NCI-H1436 treated with DMSO at 0.1 percent for 48 hours (cell line): ENCODE data around the gene TGFBRAP1.
A peak's percentile ranks its signal among the peaks of the same experiment; 100 is the strongest.
"Not testable (repeated sequence)": the region's sequence is repeated elsewhere in the genome, so short reads cannot be mapped to it uniquely, and the experiment has no call there.

Source experiments
- DNase-seq: peaks from one replicate; lab custom pipeline; 2025; lab: John Stamatoyannopoulos, UW

The TGFBRAP1 gene

GRCh38 chr2:105358593-105358992, 29.1 kb upstream of the TGFBRAP1 start:
- DNase-seq = no peak

DNA sequence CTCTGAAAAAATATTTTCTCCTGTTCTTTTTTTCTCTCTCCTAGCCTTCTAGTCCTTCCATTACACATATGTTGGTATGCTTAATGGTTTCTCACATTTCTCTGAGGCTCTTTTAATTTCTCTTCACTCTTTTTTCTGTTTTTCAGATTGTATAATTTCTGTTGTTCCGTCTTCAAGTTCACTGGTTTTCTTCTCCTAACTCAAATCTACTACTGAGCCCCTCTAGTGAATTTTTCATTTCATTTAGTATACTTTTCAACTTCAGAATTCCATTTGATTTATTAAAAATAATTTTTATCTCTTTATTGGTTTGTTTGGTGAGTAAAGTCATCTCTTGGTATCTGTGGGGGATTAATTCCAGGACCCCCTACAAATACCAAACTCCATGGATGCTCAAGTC, 27.6 kb upstream of the TGFBRAP1 start:
- no peak for DNase-seq

DNA sequence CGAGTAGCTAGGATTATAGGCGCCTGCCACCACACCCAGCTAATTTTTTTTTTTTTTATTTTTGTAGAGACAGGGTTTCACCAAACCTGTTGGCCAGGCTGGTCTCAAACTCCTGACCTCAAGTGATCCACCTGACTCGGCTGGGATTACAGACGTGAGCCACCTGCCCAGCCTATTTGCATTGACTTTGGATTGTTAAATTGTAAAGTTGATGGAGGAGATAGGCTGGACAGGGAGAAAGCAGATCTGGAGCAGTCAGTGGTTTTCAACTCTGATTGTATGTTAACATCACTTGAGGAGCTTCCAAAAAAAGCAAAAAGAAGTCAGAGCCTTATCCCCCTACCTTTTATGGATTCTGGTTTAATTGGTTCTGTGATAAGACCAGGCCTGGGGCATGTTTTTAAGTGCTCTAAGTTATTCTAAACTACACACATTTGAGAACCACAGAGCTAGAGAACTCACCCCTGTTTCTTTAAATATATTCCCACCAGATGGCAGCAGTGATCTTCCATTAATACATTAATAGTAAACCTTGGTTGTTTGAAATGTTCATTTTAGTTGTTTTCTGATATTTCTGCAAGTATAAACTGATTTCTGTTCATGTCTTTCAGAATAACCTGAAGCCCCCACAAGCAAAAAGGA, 15.3 kb upstream of the TGFBRAP1 start:
- DNase-seq = no peak

DNA sequence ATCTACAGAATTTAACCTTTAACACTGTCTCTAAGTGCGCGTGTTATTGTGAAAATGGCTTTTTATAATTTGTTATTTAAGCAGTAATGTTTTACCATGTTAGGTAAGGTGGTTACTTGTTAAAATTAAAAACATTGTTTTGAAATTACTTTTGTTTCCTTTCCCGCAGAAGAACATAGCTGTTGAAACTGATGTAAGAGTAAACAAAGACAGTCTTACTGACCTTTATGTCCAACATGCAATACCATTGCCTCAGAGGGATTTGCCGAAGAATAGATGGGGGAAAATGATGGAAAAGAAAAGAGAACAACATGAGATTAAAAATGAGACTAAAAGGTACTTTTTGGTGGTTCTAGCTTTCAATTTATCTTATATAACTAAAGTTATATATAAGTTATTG, 9.9 kb upstream of the TGFBRAP1 start:
- DNase-seq = no peak

DNA sequence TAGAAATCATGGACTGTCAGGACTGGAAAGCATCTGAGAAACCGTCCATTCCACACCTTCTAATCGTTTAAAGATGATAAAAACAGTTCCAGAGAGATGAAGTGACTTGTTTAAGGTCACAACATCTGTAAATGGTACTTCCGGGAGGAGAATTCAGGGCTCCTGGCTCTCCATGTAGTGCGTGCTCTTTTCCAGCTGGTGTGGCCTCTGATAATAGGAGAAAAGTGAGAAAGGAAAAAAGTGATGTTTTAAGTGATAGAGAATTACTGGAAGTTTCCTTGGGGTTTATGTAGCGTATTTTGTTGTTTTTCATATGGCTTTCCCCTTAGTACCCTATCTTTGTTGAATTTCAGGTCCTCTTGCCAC, 8.5 kb upstream of the TGFBRAP1 start:
- DNase-seq = no peak

DNA sequence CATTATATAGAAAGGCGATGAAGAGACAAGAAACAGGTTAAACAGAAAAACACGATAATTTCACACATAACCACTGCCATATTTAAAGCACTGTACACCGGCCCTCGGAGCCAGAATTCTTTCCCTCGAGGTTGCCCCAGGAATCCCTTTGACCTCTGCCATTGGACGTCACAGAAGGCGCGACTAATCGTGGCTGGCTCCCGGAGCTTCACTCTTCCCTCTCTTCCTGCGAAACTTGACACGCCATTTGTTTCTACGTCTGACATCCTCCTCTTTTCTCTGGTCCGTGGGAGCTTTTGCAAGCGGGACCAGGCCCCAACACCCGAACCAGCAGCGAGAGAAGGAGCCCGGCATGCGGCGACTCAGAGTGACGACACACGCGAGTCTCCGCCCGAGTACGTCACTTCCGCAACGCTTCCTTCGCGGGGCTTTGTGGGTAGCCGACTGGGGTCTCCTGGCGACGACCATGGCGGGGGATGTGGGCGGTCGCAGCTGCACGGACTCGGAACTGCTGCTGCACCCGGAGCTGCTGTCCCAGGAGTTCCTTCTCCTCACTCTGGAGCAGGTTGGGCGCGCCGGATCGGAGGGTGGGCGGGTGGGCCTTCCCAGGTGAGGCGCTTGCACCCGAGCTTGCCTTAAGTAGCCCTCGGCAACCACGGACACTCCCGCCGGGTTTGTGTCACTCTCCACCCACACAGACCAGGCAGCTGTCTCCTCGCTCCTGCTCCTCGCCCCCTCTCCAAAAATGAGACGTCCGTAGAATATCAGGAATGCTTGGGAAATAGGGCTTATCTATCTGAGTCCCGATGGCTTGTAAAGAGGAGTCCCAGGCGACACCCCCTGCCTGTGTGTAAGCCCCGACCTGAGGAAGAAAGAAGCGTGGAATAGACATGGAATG, 7.8 kb upstream of the TGFBRAP1 start, which contains the start of gene C2orf49:
TSS of gene C2orf49 (plus strand) at position 419 of the 898 bp plus-strand sequence. CDS start at position 467, 48 bp downstream.
- DNase-seq = peak; percentile 55

- DNase-seq = no peak
These were observed 7.2 kb upstream of the TGFBRAP1 start for GRCh38 chr2:105336786-105337121.

GRCh38 chr2:105335469-105335868, 5.9 kb upstream of the TGFBRAP1 start:
- DNase-seq = no peak

- no peak for DNase-seq
These were observed 4.7 kb upstream of the TGFBRAP1 start for GRCh38 chr2:105334211-105334610.

DNA sequence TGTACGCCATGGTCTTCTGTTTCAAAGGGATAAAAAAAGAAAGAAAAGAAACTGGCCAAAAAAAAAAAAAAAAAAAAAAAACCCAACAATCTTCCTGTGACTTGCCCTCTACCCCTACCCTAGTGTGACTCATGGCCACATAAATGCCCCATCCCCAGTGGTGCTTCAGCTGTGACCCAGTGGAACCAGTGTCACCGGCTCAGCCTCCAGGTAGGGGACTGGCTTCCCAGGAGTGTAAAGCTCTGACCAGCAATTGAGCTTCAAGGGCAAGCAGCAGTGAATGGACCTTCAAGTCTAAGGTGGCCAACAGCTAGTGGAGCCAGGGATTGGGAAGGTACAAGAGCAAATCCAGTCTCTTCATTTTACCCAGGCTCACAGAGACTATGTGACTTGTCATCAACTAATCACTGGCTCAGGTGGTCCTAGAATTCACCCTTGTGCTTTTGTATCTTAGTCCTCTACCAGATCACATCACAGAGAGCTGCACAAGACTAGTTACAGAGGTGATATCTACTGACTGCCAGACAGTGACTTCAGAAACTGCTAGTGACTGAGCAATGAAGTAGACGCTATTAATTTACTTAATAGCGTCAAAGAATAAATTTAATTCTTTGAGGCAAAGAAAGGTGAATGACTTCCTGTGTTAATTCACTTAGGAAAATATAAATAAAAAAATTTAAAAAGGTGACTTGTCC, 1.3 kb upstream of the TGFBRAP1 start:
- DNase-seq = no peak

DNA sequence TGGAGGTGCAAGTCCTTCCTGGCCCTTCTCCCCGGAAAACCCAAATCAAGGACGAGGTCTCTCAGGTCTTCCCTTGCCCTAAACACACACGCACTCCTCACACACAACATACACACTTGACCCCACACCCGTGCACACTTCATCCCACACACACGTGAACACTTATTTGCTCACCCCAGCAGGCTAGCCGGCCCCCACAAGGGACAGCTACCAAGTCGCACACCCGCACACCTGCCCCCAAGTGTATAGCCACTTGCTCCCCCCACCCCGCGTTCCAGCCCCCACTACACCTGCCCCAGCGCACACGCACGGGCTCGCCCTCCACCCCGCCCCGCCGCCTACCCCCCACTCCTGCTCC, 359 bp downstream of the TGFBRAP1 start:
- no peak for DNase-seq

GRCh38 chr2:105328281-105329196, 996 bp downstream of the TGFBRAP1 start:
- no peak for DNase-seq

DNA sequence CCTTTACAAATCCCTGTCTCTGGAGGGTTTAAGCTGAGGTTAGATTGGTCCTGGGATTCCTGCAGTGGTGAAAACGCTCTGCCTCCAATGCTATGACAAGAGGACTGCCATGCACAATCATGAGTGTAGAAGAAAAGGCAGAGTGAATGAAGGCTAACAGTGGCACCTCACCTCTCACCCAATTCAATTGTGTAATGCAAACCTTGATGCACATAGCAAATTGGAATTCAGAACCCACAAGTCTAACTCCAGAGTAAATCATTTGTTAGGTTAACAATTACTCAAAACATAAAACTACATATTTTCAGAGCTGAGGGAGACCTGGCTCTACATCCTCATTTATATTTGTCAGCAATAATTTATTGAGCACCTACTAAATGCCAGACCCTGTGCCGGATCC, 1.8 kb downstream of the TGFBRAP1 start:
- no peak for DNase-seq

GRCh38 chr2:105327271-105327670, 2.3 kb downstream of the TGFBRAP1 start:
- not testable (repeated sequence) for DNase-seq

DNA sequence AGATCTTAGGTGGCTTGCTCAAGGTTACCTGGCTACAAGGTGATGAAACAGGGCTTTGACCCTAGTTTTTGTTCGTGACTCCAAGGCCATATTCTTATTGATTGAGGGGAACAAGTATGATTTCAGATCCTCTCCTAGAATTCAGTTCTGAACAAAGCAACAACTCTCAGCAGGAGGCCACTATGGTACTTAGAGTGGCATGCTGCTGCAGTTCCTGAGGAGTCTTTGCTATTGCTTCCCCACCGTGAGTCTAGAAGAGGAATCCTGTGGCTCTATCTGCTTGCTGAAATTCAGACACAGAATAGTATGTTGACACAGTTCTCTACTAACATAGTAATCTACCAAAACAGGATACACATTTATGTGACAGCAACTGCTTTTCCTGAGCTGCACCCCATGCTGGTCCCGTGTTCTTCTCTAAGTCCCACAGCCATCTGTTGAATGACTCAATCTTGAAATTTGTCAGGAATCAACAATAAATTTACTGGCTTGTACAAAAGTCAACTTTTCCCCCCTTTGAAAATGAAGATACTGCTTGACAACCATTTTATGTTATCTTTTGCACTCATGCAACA, 4.1 kb downstream of the TGFBRAP1 start:
- DNase-seq = no peak

DNA sequence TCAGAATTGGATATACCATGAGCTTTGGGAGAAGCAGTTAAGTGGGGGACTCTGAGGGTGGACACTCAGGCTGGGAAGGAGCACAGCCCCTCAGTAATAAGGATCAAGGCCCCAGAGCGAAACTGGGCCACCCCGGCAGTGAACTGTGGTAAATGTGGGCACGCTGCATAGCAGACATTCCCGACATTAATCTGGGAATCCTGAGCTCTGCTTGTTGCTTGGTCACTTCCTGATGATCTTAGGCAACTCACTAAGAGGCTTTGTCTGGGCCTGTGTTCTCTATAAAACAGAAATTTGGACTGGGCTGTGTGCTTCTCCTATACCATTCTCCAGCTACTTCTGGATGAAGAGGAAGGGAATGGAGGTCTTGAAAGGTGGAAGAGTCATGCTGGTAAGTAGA, 4.8 kb downstream of the TGFBRAP1 start:
- no peak for DNase-seq

- DNase-seq = no peak
These were observed 5.4 kb downstream of the TGFBRAP1 start for GRCh38 chr2:105324101-105324500.

DNA sequence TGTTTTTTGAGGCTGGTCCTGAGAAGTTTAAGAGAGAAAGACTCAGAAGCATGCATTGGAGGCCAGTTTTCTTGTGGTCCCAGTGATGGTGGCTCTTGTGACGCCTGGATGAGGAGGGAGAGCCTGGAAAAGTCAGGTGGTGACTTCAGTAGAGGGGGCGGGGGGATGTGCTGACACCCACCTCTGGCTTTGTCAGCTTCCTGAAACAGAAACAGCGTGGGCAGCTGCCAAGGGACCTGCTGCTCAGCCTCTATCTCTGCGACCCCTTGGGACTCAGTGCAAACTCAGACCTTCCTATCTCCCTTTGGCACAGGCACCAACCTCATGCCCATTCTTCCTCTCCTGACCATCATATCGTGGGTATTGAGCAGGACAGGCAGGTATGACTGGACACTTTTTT, 6.4 kb downstream of the TGFBRAP1 start:
- DNase-seq = no peak

- no peak for DNase-seq
These were observed 7.5 kb downstream of the TGFBRAP1 start for GRCh38 chr2:105321875-105322646.

- no peak for DNase-seq
These were observed 8.8 kb downstream of the TGFBRAP1 start for GRCh38 chr2:105320651-105321215.
